Activated CD8-positive, alpha-beta T cell treated with anti-CD3 and anti-CD28 coated beads for 36 hours (primary cell): ENCODE results near the gene JADE2. TPM values are rescaled to one million over a fixed set of nuclear protein-coding genes. Genes with fewer than 3 reads are reported as not detected.

ENCODE experiments used
- ATAC-seq: fragments of 200-7000 bp; cut with Tn5 transposase; one replicate; pipeline ENCODE4 v1.10.0; 2021; ENCODE audit warnings: mild to moderate bottlenecking, moderate library complexity
- CTCF ChIA-PET: fragments of 350-600 bp; sonication (Branson Sonifier 250); formaldehyde crosslinking; loops from one replicate; lab custom pipeline; 2021; ENCODE audit warnings: antibody characterized with exemption; lab: Charles Lee
- POLR2A ChIA-PET: fragments of 350-600 bp; sonication (Branson Sonifier 250); formaldehyde crosslinking; loops from one replicate; lab custom pipeline; 2021; ENCODE audit warnings: antibody characterized with exemption; lab: Charles Lee
- DNase-seq: peaks from one replicate; pipeline ENCODE4 v3.0.0-alpha.2; 2020
- H3K27ac Mint-ChIP-seq: one replicate; pipeline ENCODE4 v1.8.0; 2021; ENCODE audit warnings: mild to moderate bottlenecking, mixed read lengths
- H3K27me3 Mint-ChIP-seq: one replicate; pipeline ENCODE4 v1.8.0; 2021; ENCODE audit warnings: mixed read lengths
- H3K36me3 Mint-ChIP-seq: one replicate; pipeline ENCODE4 v1.8.0; 2021; ENCODE audit warnings: low read depth, mixed read lengths
- H3K4me1 Mint-ChIP-seq: one replicate; pipeline ENCODE4 v1.8.0; 2021; ENCODE audit warnings: low read depth, mixed read lengths
- H3K4me3 Mint-ChIP-seq: one replicate; pipeline ENCODE4 v1.8.0; 2021; ENCODE audit warnings: mild to moderate bottlenecking, moderate library complexity, mixed read lengths
- H3K9me3 Mint-ChIP-seq: one replicate; pipeline ENCODE4 v1.8.0; 2021; ENCODE audit warnings: mixed read lengths
- intact Hi-C: fragments of 100-400 bp; cut with micrococcal nuclease; formaldehyde crosslinking; loops from one replicate; pipeline ENCODE4 v1.10.0; 2022
- total RNA-seq, 2 experiments: library from RNA; stranded (reverse); gene quantifications; one replicate each; pipeline ENCODE4 v1.2.3, GENCODE V29; 2021
- TF ChIP-seq, protein P1 (sequence below): fragments of 200-600 bp; IDR thresholded peaks from one replicate; pipeline ENCODE4 v1.8.0; 2022; ENCODE audit warnings: antibody characterized with exemption, mild to moderate bottlenecking

The JADE2 gene
- total RNA-seq, 2 experiments from 2014 or later, result 58.7 to 61.2 TPM

DNA sequence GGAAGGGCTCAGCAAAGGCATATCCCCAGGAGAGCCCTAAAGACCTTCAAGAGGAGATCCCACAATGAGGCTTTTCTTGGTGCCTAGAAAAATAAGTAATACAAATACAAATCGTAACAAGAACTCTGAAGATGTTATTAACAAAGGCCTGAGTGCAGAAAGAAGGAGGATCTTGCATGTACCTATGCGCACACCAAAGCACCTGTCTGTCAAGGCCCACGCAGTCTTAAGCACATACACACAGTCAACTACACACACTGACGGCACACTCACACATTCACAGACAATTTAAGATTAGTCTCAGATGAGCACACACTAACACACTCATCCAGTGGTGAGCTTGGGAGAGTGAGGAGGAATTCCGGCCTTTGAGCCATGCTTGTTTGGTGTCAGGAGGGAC, 38.5 kb downstream of the JADE2 start:
- Mint-ChIP-seq H3K9me3 (no peaks in the 10 kb centered on the region), H3K36me3 (peaks cover 34% of the 10 kb centered on the region), H3K27ac (peak overlapping the region; percentile 55), H3K4me3 (no peak overlapping the region), H3K27me3 (no peaks in the 10 kb centered on the region), H3K4me1 (peaks cover 10% of the 10 kb centered on the region)
- ChIA-PET CTCF (no interaction called here), POLR2A (no interaction called here)
- TF ChIP-seq, protein P1, sequence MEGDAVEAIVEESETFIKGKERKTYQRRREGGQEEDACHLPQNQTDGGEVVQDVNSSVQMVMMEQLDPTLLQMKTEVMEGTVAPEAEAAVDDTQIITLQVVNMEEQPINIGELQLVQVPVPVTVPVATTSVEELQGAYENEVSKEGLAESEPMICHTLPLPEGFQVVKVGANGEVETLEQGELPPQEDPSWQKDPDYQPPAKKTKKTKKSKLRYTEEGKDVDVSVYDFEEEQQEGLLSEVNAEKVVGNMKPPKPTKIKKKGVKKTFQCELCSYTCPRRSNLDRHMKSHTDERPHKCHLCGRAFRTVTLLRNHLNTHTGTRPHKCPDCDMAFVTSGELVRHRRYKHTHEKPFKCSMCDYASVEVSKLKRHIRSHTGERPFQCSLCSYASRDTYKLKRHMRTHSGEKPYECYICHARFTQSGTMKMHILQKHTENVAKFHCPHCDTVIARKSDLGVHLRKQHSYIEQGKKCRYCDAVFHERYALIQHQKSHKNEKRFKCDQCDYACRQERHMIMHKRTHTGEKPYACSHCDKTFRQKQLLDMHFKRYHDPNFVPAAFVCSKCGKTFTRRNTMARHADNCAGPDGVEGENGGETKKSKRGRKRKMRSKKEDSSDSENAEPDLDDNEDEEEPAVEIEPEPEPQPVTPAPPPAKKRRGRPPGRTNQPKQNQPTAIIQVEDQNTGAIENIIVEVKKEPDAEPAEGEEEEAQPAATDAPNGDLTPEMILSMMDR, result no peak
- ATAC-seq, result no peak
- intact Hi-C loops, result no loop called here
- no peak for DNase-seq

DNA sequence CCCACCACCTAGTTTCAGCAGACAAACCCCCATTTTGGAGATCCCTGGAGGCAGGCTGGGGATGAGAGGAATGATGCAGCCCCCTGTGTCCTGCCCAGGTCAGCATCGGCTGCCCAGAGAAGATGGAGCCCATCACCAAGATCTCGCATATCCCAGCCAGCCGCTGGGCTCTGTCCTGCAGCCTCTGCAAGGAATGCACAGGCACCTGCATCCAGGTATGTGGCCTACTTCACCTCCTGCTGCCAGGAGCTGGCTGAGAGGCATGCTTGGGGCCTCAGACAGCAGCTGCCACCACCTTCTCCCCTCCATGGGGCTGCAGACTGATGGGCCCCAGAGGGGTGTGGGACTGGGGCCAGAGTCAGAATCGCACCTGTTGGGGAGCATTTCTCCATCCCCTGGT, 38.9 kb downstream of the JADE2 start:
- H3K9me3 Mint-ChIP-seq, result no peaks in the 10 kb centered on the region
- POLR2A ChIA-PET, result no interaction called here
- no peaks in the 10 kb centered on the region for H3K27me3 Mint-ChIP-seq
- H3K4me3 Mint-ChIP-seq, result no peak overlapping the region
- peaks cover 34% of the 10 kb centered on the region for H3K36me3 Mint-ChIP-seq
- H3K4me1 Mint-ChIP-seq, result peaks cover 6% of the 10 kb centered on the region
- no peak overlapping the region for H3K27ac Mint-ChIP-seq
- DNase-seq, result no peak
- TF ChIP-seq, protein P1, result no peak
- CTCF ChIA-PET, result interaction anchor here (1.7 kb wide), 1 partner anchor 23 kb away, joined by 5 read pairs; no protein-coding TSS in a partner anchor
- ATAC-seq, result no peak
- intact Hi-C loops, result no loop called here

DNA sequence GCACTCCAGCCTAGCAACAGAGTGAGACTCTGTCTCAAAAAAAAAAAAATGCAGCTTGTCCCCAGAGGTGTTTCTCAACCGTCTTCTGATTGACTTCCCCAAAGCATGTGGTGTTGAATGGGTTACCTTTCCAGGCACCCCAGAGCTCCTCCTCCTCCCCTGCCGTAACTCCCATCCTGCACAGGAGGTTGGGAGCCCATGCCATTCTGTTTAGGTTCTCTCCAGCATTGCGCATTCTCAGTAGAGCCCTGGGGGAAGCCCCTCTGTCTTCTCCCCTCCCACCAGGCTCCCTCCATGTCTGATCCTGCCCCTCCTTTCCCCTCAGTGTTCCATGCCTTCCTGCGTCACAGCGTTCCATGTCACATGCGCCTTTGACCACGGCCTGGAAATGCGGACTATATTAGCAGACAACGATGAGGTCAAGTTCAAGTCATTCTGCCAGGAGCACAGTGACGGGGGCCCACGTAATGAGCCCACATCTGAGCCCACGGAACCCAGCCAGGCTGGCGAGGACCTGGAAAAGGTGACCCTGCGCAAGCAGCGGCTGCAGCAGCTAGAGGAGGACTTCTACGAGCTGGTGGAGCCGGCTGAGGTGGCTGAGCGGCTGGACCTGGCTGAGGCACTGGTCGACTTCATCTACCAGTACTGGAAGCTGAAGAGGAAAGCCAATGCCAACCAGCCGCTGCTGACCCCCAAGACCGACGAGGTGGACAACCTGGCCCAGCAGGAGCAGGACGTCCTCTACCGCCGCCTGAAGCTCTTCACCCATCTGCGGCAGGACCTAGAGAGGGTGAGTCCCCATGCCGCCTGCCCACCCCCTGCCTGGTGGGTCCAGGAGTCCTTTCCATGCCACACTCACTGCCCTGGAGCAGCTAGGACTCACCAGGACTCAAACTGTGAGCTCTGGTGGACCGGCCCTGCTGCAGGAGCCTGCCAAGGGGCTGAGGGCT, 40.6 kb downstream of the JADE2 start:
- Mint-ChIP-seq H3K36me3 (peaks cover 36% of the 10 kb centered on the region), H3K27me3 (no peaks in the 10 kb centered on the region), H3K4me1 (peaks cover 10% of the 10 kb centered on the region), H3K4me3 (no peak overlapping the region), H3K9me3 (no peaks in the 10 kb centered on the region), H3K27ac (peak overlapping the region; percentile 68)
- ChIA-PET CTCF (interaction anchor here (1.7 kb wide), 1 partner anchor 21 kb away, joined by 5 read pairs; no protein-coding TSS in a partner anchor), POLR2A (no interaction called here)
- ATAC-seq, result no peak
- TF ChIP-seq, protein P1, result no peak
- DNase-seq, result no peak
- intact Hi-C loops, result no loop called here

DNA sequence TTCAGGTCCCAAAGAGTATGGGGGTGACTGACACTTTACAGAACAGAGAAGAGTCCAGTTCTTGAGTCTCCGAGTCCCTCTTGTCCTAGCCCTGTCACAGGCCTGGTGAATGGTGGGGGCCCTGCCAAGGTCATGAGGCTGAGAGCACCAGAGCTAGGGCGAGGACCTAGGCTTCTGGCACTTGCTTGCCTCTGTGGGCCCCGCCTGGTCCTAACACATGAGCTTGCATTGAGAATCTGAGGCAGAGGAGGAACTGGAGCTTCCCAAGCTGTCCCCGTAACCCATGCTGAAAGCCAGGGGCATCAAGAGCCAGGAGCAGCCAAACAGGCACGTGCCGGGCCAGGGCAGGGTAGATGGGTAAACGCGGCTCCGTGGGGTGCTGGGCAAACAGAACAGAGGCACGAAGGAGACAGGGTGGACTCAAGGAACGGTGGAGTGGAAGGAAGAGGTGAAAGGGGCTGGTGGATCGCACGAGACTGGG, 41.3 kb downstream of the JADE2 start:
- H3K36me3 Mint-ChIP-seq, result peaks cover 31% of the 10 kb centered on the region
- peaks cover 10% of the 10 kb centered on the region for H3K4me1 Mint-ChIP-seq
- ATAC-seq, result no peak
- ChIA-PET POLR2A (no interaction called here), CTCF (interaction anchor here (2.7 kb wide), 1 partner anchor 20 kb away, joined by 12 read pairs; no protein-coding TSS in a partner anchor)
- H3K9me3 Mint-ChIP-seq, result no peaks in the 10 kb centered on the region
- TF ChIP-seq, protein P1, result no peak
- intact Hi-C loops, result no loop called here
- DNase-seq, result no peak
- no peaks in the 10 kb centered on the region for H3K27me3 Mint-ChIP-seq
- no peak overlapping the region for H3K4me3 Mint-ChIP-seq
- peak overlapping the region; percentile 68 for H3K27ac Mint-ChIP-seq
